GM21390 (cell line): ENCODE results near the gene CYP21A2.
"Not testable (repeated sequence)": the region's sequence is repeated elsewhere in the genome, so short reads cannot be mapped to it uniquely, and the experiment has no call there.

ENCODE experiments used
- ATAC-seq: cut with Tn5 transposase; IDR thresholded peaks from one replicate; pipeline ENCODE4 v1.9.1; 2021; ENCODE audit not compliant: unreplicated experiment

Gene CYP21A2

DNA sequence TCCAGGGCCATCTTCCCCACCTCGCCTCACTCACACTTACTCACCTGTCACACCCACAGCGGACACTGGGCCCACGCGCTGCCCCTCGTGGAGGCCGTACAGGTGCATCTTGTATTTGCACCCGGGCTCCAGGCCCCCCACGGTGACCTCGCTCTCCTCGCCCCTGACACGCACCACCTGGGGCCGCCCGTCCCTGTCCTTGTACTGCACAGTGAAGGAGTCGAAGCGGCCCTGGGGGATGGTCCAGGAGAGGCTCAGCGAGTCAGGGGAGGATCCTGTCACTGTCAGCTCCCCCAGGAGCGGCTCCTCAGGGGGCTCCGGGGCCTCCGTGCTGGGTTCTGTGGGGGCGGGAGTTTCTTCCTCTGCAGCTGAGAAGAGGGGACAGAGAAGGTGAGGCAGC lies 14.4 kb downstream of the CYP21A2 start:
- not testable (repeated sequence) for ATAC-seq

DNA sequence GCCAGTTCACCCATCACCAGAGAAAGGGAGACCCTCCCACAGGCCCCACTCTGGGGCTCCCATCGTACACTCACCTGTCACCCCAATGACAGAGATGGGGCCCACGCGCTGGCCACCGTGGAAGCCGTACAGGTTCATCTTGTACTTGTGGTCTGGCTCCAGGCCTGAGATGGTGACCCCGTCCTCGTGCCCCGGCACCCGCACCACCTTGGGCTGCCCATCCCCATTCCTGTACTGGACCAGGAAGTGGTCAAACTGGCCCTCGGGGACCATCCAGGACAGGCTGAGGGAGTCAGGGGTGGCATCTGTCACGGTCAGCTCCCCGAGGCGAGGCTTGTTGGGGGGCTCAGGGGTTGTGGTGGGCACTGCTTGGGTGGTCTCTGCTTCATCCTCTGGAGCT lies 15.1 kb downstream of the CYP21A2 start:
- not testable (repeated sequence) for ATAC-seq

DNA sequence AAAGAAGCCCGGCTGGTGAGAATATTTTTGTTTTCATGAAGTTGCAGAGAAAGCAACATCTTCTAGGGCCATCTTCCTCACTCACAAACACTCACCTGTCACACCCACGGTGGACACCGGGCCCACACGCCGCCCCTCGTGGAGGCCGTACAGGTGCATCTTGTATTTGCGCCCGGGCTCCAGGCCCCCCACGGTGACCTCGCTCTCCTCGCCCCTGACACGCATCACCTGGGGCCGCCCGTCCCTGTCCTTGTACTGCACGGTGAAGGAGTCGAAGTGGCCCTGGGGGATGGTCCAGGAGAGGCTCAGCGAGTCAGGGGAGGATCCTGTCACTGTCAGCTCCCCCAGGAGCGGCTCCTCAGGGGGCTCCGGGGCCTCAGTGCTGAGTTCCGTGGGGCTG lies 17.5 kb downstream of the CYP21A2 start:
- not testable (repeated sequence) for ATAC-seq

DNA sequence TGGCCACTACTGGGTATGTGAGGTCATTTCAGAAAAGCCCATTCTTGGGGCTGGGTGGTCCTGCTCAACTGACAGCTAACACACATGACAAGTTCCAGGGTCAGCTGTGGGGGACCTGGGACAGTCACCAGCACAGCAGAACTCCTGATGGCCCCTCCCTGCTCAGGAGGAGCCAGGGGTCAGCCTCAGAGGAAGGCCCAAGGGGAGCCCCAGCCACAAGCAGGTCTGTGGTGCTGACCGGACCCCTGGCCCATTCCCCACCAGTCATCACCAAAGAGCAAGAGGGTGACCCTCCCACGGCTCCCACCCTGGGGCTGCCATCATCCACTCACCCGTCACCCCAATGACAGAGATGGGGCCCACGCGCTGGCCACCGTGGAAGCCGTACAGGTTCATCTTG lies 18.0 kb downstream of the CYP21A2 start:
- no peak for ATAC-seq

DNA sequence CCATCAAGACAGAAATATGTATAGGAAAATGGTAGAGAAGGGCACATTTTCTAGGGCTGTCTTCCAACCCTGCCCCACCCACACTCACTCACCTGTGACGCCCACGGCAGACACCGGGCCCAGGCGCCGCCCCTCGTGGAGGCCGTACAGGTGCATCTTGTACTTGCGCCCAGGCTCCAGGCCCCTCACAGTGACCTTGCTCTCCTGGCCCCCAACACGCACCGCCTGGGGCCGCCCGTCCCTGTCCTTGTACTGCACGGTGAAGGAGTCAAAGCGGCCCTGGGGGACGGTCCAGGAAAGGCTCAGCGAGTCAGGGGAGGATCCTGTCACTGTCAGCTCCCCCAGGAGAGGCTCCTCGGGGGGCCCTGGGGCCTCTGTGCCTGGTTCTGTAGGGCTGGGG lies 19.8 kb downstream of the CYP21A2 start:
- ATAC-seq: no peak

DNA sequence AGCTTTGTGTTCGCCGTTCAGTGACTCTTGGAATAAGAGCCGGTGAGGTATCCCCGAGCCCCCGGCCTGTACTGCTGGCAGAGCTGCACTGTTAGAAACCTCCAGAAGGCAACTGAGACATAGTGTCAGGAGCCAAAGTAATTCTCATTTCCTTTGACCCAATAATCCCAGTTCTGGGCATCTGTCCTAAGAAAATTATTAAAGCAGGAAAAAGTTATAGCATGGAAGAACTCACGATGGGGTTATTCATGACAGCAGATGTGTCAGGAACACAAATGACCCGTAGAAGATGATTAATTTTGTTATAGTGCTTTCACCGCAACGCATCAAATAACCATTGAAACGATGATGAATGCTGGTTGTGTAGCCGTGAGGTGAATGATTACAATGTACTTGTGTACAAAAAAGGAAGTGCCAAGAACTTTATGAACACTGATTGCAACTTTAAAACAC lies 20.3 kb downstream of the CYP21A2 start:
- no peak for ATAC-seq

DNA sequence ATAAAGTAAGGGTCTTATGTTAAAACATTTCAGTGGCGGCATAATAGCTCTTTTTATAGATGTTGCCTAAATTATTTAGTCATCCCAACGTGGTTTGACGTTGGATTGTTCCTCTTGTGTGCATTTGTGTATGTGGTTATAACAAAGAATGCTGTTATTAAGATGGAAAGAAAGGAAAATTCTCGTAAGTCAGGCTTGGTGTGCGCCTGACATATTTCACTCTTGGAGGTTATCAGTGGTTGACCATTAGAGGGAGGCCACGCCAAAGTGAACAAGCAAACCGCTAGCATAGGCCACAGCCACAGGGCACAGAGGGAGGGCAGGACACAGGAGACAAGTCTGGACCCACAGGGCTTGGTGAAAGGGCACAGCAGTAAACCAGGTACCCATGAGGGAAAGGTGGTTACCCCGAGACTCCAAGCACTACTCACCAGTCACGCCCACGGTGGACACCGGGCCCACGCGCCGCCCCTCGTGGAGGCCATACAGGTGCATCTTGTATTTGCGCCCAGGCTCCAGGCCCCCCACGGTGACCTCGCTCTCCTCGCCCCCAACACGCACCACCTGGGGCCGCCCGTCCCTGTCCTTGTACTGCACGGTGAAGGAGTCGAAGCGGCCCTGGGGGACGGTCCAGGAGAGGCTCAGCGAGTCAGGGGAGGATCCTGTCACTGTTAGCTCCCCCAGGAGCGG lies 22.9 kb downstream of the CYP21A2 start:
- no peak for ATAC-seq

DNA sequence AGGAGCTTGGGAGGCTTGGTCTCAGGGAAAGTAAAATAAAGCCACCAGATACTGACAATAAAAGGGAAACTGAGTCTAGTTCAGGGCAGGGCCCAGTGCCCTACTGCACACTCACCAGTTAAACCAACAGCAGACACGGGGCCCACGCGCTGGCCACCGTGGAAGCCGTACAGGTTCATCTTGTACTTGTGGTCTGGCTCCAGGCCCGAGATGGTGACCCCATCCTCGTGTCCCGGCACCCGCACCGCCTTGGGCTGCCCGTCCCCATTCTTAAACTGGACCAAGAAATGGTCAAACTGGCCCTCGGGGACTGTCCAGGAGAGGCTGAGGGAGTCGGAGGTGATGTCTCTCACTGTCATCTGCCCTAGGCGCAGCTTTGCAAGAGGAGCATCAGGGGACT lies 26.5 kb downstream of the CYP21A2 start:
- no peak for ATAC-seq

DNA sequence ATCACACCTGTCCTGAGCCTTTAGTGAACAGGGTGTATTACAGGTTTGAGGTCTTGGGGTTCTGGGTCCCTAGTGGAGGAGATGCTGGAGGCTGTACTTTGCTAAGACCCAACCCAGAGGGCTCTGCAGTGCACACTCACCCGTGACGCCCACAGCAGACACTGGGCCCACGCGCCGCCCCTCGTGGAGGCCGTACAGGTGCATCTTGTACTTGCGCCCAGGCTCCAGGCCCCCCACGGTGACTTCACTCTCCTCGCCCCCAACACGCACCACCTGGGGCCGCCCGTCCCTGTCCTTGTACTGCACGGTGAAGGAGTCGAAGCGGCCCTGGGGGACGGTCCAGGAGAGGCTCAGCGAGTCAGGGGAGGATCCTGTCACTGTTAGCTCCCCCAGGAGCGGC lies 29.3 kb downstream of the CYP21A2 start:
- ATAC-seq: not testable (repeated sequence)

DNA sequence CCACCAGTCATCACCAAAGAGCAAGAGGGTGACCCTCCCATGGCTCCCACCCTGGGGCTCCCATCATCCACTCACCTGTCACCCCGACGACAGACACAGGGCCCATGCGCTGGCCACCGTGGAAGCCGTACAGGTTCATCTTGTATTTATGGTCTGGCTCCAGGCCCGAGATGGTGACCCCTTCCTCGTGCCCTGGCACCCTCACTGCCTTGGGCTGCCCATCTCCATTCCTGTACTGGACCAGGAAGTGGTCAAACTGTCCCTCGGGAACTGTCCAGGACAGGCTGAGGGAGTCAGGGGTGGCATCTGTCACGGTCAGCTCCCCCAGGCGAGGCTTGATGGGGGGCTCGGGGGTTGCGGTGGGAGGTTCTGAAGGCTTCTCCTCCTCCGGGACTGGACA lies 30.1 kb downstream of the CYP21A2 start:
- ATAC-seq: not testable (repeated sequence)

DNA sequence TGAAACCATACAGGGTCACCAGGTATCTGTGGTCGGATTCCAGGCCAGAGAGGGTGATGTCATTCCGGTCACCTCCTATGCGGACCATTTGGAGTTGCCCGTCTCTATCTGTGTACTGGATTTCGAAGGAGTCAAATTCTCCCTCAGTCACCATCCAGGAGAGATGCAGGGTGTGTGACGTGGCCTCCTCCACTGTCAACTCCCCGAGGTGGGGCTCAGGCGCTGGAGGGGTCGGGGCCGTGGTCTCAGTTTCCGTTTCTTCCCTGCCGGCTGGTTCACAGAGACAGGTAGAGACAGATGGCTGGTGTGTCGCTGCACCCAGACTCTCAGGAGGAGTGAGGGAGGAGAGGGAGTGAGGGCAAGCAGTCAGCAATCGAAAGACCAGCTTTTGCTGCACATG lies 30.7 kb downstream of the CYP21A2 start:
- no peak for ATAC-seq

DNA sequence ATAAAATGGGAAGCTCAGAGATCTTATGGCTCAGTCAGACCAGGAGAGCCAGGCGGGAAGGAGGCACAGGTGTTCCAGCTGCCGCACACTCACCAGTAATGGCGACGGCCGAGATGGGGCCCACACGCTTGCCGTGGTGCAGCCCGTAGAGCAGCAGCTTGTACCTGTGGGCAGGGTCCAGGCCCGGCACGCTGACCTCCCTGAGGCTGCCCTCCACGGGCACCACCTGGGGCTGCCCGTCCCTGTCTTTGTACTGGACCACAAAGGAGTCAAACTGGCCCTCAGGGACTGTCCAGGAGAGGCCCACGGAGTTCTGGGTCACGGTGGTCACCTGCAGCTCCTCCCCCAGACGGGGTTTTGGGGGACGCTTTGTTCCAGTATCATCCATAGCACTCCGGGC lies 31.2 kb downstream of the CYP21A2 start:
- ATAC-seq: no peak

DNA sequence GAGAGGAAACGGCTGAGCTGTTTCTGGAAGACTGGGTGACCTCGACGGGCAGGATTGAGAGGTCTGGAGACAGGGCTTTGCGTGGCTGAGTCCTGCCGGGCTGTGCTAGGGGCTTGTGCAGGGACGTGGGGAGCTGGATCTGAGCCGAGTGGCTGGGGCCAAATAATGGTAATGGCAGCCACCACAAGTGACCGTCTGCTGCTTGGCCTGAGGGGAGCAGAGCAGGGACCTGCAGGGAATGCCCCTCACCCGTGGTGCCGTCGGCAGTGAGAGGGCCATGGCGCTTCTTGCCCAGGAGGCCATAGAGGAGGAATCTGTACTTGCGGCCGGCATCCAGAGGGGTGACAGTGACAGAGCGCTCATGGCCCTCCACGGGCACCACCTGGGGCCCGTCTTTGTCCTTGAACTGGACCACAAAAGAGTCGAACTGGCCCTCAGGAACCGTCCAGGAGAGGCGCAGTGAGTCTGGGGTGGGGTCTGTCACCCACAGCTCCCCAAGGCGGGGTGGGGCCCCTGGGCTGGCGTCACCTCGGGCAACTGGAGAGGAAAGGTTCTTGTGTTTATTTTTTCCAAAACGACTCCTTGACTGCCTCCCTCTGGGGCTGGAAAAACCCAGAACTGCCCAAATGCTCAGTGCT lies 31.8 kb downstream of the CYP21A2 start:
- no peak for ATAC-seq

DNA sequence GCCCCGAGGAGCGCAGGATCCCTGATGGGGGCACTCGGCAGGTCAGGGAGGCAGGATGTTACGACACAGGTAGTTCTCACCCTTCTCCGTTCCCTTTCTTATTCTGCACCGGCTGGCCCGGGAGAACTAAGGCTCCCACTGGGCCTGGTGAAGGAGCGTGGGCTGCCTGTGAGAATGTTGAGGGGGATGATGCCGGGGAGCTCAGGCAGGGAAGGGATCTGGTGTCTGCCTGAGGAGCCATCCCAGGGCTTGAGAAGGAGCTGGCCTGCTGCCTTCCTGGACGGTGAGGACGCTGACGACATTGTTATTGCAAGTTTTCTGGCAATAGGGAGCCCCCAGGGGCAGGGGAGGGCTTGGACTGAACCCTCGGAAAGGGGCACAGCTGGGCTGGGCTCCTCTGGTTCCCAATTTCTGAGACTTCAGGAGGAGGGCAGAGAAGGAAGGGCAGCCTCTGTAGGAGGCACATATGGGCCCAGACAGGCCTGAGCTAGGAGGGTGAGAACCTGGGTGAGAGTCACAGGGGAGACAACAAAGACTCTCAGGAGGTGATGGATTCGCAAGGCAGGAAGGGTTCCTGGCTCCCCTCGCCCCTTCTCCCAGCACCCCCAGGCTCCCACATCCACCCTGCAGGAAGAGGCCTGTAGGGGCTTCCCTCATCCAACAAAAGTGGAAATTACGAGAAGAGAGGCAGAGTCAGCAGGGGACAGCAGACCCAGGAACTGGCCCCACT lies 32.8 kb downstream of the CYP21A2 start:
- ATAC-seq: no peak

DNA sequence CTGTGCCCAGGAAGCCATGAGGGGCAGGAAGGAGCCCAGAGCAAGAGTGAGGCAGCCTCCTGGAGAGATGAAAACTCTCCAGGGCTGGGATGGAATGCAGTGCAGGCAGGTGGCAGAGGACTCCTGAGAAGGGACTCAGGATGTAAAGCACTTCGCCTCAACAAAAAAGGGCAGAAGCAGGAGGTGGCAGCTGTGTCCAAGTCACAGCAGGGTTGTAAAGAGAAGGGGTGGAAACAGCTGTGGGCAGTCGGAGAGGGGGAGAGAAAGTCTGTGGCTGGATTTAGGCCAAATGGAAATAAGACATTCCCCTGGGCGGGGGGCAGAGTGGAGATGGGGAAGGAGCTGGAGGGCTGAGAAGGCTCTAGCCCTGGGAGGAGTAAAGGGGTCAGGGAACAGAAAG lies 34.9 kb downstream of the CYP21A2 start:
- no peak for ATAC-seq

DNA sequence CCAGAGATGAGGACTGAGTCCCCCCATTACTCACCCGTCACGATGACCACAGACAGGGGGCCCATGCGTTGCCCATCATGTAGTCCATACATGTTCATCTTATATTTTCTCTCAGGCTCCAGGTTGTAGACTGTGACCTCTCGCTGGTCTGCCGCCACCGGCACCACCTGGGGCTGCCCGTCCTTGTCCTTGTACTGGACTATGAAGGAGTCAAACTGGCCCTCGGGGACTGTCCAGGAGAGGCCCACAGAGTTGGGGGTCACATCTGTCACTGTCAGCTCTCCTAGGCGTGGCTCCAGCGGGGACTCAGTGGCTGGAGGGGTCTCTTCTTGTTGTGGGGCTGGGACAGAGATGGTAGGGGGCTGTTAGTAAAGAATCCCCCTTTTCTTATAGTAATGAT lies 35.4 kb downstream of the CYP21A2 start:
- no peak for ATAC-seq

DNA sequence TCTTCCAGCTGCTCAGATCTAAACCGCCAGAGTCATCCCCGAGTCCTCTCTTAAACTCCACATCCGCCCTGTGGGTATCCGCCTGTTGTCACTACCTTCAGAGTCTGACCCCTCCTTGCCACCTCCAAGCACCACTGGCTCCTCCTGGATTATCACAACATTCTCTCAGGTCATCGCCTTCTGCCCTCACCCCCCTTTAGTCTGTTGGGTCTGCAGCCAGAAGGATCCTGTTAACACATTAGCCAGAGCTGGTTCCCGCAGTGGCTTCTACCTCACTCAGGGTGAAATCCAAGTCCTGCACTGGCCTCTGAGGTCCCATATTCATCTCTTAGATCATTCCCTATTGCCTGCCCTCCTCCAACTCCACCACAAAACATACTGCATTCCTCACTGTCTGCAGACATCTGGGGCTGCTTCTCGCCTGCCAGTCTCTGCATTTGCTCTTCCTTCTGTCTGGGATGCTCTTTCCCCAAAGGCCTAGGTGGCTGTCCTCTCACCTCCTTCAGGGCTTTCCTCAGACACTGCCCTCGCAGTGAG lies 36.8 kb downstream of the CYP21A2 start:
- no peak for ATAC-seq

DNA sequence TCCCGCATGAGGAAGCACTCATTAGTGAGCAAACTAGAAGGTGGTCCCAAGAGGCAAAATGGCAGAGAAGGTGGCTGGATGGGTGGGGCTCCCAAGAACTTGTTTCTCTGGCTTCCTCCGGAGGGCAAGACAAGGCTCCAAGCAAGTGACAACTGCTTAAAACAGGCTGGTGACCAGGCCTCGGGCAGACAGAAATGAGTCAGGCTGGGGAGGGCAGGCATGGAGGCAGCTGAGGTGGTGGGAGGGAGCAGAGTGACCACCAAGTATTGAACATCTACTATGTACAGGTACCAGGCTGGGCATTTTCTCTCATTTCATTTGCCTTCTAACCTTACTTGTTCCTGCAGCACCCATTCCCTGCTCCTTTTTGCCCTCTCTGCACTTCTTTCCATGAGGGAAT lies 37.6 kb downstream of the CYP21A2 start:
- ATAC-seq: no peak

DNA sequence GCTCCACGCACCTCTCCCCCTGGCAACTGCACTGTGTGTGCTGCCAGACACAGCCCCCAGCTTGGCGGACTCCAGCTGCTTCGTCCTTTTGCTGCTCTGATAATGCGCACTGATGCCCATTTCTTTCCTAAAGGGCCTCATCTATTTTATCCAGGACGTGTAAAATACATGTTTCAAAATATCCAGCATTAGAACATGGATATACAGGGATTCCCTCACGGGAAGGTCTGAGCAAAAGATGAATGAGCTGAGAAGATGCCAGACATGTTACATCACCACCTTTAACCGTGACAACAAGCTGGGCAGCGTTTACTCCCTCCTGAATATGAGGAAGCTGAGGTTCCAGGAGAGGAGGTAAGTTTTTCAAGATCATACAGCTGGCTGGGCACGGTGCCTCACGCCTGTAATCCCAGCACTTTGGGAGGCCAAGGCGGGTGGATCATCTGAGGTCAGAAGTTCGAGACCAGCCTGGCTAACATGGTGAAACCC lies 38.1 kb downstream of the CYP21A2 start:
- ATAC-seq: no peak

DNA sequence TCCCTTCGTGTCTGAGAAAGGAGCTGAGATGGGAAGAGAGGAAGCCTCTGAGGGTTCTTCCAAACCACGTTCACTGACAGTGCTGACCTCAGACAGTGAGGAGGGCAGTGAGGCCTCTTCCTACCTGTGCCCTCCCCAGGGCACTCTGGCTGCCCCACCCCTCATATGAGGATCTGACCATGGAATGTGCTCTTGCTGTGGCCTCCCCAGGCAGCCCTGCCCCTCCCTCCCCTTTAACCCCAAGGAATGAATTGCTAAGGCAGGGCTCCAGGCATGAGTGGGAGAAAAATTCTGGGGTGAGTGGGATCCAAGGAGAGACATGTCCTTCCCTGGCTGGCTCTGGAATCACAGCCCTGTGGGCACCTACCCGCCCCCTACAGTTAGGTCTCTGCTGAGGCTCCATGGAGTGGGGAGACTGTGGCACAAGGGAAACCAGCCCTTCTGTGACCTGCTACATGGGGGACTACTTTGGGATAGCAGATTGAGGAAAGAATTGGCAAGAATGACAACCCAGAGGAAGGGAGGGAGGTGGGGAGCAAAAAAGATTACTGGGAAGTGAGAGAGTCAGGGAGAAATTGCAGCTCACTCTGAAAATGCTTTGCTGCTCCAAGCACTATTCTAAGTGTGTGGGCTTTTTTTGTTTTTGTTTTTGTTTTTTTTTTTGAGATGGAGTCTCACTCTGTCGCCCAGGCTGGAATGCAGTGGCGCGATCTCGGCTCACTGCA lies 41.5 kb downstream of the CYP21A2 start:
- ATAC-seq: no peak
